Skin epidermis (tissue), 12 donors: ENCODE data around the gene CITED4.
"Not testable (repeated sequence)": the region's sequence is repeated elsewhere in the genome, so short reads cannot be mapped to it uniquely, and the experiment has no call there.

Experiments
- H3K27ac ChIP-seq, 21 experiments: fragments of 200-600 bp; sonication (generic) in 11 of 21; one replicate each; pipeline ENCODE4 v1.5.0; 2020; ENCODE audit warnings: mild to moderate bottlenecking in 3 of 21, inconsistent platforms in 2 of 21, moderate library complexity in 2 of 21
- H3K4me3 ChIP-seq, 7 experiments: fragments of 200-600 bp; sonication (generic) in 2 of 7; one replicate each; pipeline ENCODE4 v1.5.0; 2020; ENCODE audit warnings: inconsistent platforms in 2 of 7, mild to moderate bottlenecking in 2 of 7, moderate library complexity in 1 of 7

Gene CITED4

GRCh38 chr1:40862008-40862863, at the start of gene CITED4:
CITED4 (minus strand) TSS chr1:40862363; CDS start chr1:40862127, 236 bp downstream.
- Histone ChIP-seq H3K4me3 (peak within 1 kb of the TSS; percentile 44 to 84 (median 75)), H3K27ac (peak within 1 kb of the TSS; percentile 52 to 93 (median 81))

- Histone ChIP-seq H3K4me3 (no peak overlapping the region), H3K27ac (no peak overlapping the region)
Observed at GRCh38 chr1:40911105-40911504, 48.9 kb upstream of the CITED4 start.

- Histone ChIP-seq H3K4me3 (no peak overlapping the region), H3K27ac (no peak overlapping the region)
Observed at GRCh38 chr1:40909281-40909680, 47.1 kb upstream of the CITED4 start.

- Histone ChIP-seq H3K4me3 (no peak overlapping the region), H3K27ac (no peak overlapping the region)
Observed at GRCh38 chr1:40908350-40908749, 46.2 kb upstream of the CITED4 start.

GRCh38 chr1:40907899-40908298, 45.7 kb upstream of the CITED4 start:
- no peak overlapping the region for H3K4me3 ChIP-seq
- no peak overlapping the region for H3K27ac ChIP-seq

GRCh38 chr1:40906781-40907400, 44.7 kb upstream of the CITED4 start:
- Histone ChIP-seq H3K4me3 (no peak overlapping the region), H3K27ac (no peak overlapping the region)

GRCh38 chr1:40905061-40905460, 42.9 kb upstream of the CITED4 start:
- Histone ChIP-seq H3K4me3 (no peak overlapping the region), H3K27ac (no peak overlapping the region)

GRCh38 chr1:40903106-40903505, 40.9 kb upstream of the CITED4 start:
- Histone ChIP-seq H3K4me3 (no peak overlapping the region), H3K27ac (peak overlapping the region in 3 of 21 experiments; percentile 59 to 77 (median 64))

GRCh38 chr1:40901886-40902852, 40.0 kb upstream of the CITED4 start:
- Histone ChIP-seq H3K27ac (peak overlapping the region in 16 of 21 experiments; percentile 14 to 77 (median 55)), H3K4me3 (no peak overlapping the region)

GRCh38 chr1:40899230-40899870, 37.2 kb upstream of the CITED4 start:
- Histone ChIP-seq H3K4me3 (peak overlapping the region in 1 of 7 experiments; percentile 1), H3K27ac (peak overlapping the region in 20 of 21 experiments; percentile 33 to 85 (median 74))

- H3K27ac ChIP-seq, result peak overlapping the region in 16 of 21 experiments; percentile 19 to 85 (median 76)
- no peak overlapping the region for H3K4me3 ChIP-seq
Observed at GRCh38 chr1:40898431-40898901, 36.3 kb upstream of the CITED4 start.

GRCh38 chr1:40897513-40897912, 35.4 kb upstream of the CITED4 start:
- Histone ChIP-seq H3K27ac (peak overlapping the region in 9 of 21 experiments; percentile 13 to 85 (median 53)), H3K4me3 (no peak overlapping the region)

- Histone ChIP-seq H3K4me3 (no peak overlapping the region), H3K27ac (no peak overlapping the region)
Observed at GRCh38 chr1:40896482-40896881, 34.3 kb upstream of the CITED4 start.

GRCh38 chr1:40895601-40896000, 33.4 kb upstream of the CITED4 start:
- H3K4me3 ChIP-seq, result no peak overlapping the region

GRCh38 chr1:40894858-40895257, 32.7 kb upstream of the CITED4 start:
- H3K27ac ChIP-seq, H3K4me3 ChIP-seq: not testable (repeated sequence)

More at GRCh38 chr1:40895601-40896000, 33.4 kb upstream of the CITED4 start:
- no peak overlapping the region for H3K27ac ChIP-seq

- Histone ChIP-seq H3K27ac (no peak overlapping the region), H3K4me3 (no peak overlapping the region)
Observed at GRCh38 chr1:40894455-40894854, 32.3 kb upstream of the CITED4 start.

GRCh38 chr1:40893946-40894345, 31.8 kb upstream of the CITED4 start:
- H3K4me3 ChIP-seq, result no peak overlapping the region

GRCh38 chr1:40892354-40892753, 30.2 kb upstream of the CITED4 start:
- no peak overlapping the region for H3K4me3 ChIP-seq
- H3K27ac ChIP-seq, result no peak overlapping the region

More at GRCh38 chr1:40893946-40894345, 31.8 kb upstream of the CITED4 start:
- no peak overlapping the region for H3K27ac ChIP-seq

GRCh38 chr1:40890771-40891170, 28.6 kb upstream of the CITED4 start:
- no peak overlapping the region for H3K4me3 ChIP-seq
- peak overlapping the region in 1 of 21 experiments; percentile 53 for H3K27ac ChIP-seq
